22Rv1 (cell line): ENCODE results near the gene ELMOD1.

Experiments used
- CTCF ChIP-seq: fragments of 450-650 bp; IDR thresholded peaks from 2 replicates; pipeline ENCODE4 v1.5.1; 2017; ENCODE audit warnings: mild to moderate bottlenecking
- ZFX ChIP-seq: fragments of 450-650 bp; IDR thresholded peaks from 2 replicates; pipeline ENCODE4 v1.6.1; 2017; ENCODE audit warnings: antibody characterized with exemption, borderline replicate concordance

- TF ChIP-seq CTCF (no peak), ZFX (no peak)
Observed at GRCh38 chr11:107706531-107706930, 115.6 kb downstream of the ELMOD1 start.
